Dedifferentiated amniotic fluid mesenchymal stem cell (primary cell): ENCODE data around the gene FGF4.

Experiments used
- DNase-seq: peaks from one replicate; pipeline ENCODE4 v3.0.0-alpha.2; 2016; ENCODE audit errors: extremely low spot score

FGF4 gene

GRCh38 chr11:69807106-69807815, 32.1 kb upstream of the FGF4 start:
- no peak for DNase-seq

GRCh38 chr11:69804769-69805508, 29.8 kb upstream of the FGF4 start:
- DNase-seq, result no peak

- no peak for DNase-seq
Observed at GRCh38 chr11:69803604-69804218, 28.6 kb upstream of the FGF4 start.

- DNase-seq, result no peak
Observed at GRCh38 chr11:69803022-69803421, 27.9 kb upstream of the FGF4 start.

- no peak for DNase-seq
Observed at GRCh38 chr11:69802590-69802989, 27.4 kb upstream of the FGF4 start.

- no peak for DNase-seq
Observed at GRCh38 chr11:69801513-69802335, 26.6 kb upstream of the FGF4 start.

DNA sequence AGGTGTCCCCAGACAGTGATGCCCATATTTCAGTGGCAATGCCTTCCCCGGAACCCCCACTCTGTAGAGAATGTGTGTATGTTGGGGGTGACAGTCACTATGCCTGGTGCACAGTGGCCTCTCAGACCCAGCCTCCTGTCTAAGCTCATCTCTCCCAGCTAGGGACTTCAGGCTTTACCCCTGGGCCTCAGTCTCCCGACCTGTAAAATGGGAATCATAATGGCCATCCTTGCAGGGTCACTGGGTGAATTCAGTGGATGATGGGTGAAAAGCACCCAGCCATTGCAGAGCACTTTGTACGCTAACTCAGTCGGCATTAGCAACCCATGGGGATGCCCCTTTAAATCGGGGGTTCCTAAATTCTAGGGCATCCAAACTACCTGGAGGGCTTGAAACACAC, 25.1 kb upstream of the FGF4 start:
- DNase-seq, result no peak

DNA sequence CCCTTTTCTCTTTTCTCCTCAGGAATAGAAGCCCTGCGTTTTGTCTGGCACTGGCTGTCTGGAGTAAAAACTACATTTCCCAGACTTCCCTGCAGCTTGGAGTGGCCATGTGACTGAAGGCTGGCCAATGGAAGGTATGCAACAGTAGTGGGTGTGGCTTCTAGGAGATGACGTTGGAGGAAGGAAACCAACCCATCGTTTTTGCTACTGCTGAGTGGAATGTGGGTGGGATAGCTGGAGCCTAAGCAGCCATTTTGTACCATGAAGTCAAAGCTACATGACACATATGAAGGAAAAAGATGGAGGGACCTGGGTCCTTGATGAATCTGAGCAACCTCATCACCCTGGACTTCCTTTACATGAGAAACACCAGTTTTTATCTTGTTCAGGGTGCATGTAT, 24.4 kb upstream of the FGF4 start:
- DNase-seq, result no peak

- no peak for DNase-seq
Observed at GRCh38 chr11:69799097-69799496, 24.0 kb upstream of the FGF4 start.

DNA sequence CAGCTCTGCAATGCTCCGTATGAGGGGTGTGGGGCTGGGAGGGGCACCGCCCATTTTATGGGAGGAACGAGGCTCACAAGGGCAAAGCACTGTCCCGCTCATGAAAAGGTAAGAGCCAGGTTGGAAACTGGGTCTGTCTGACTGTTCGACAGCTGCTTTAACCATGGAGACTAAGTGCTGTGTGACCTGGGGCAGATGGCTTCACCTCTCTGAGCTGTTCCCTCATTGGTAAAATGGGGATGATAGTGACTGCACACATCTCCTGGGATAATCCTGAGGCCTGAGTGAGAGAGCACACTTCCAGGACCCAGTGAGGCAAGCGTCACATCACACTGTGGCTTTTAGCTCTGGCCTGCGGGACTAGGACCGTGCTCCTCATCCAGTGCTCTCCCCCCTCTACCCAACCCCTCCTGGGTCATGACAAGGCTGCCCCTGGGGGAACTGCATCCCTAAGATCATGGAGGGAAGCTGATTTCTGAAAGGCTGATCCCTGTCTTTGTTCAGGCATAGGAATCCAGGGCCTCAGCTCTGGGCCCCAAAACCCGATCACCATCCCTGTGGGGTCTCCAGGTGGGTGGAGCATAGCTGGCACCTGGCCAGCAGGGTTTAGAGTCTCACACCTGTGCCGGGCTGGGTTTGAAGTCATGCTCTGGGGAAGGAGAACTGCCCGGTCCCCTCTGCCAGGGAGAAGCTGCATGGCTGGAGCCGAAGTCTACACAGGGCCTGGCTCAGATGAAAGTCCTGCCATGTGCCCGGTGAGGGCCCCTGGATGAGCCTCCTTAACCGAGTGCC, 22.8 kb upstream of the FGF4 start:
- DNase-seq, result no peak

- no peak for DNase-seq
Observed at GRCh38 chr11:69797156-69797555, 22.0 kb upstream of the FGF4 start.

- DNase-seq, result no peak
Observed at GRCh38 chr11:69796063-69796462, 20.9 kb upstream of the FGF4 start.

GRCh38 chr11:69791276-69792180, 16.4 kb upstream of the FGF4 start:
- peak; percentile 53 for DNase-seq

DNA sequence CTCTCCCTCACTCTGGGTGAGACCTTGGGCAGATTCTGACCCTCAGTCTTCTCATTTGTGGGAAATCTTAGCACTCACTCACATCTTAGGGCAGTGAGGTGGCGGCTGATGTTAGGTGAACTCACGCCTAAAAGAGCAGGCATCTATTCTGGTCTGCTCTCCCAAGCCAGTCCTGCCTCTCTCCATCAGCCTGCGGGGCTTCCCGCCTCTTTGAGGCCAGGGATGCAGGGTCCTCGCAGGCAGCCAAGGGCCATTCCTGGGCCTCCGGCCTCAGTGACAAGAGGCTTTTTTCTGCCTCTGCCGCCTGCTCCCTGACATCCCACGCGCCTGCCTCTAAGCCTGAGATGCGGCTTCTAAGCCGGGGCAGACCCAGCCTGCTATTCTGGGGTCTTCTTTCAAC, 13.8 kb upstream of the FGF4 start:
- DNase-seq, result no peak

GRCh38 chr11:69787906-69788305, 12.8 kb upstream of the FGF4 start:
- no peak for DNase-seq

DNA sequence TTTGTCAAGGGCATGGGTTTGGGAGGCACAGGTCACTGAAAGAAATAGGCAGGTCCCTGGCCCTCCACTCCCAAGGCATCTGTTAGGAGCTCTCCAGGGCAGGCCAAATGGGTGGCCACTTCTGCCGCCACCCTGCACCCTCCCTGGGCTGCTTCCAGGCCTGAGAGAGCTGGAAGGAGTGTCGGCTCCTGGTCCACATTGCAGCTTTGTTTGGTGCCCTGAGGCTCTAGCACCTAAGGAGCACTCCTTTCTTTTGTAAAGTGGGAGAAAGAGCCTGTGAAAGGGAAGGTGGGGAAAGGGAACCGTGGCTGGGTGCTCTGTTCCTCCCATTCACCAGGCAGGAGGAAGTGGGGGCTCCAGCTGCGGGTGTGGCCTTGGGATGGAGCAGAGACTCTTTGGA, 12.3 kb upstream of the FGF4 start:
- DNase-seq, result no peak

GRCh38 chr11:69781241-69781640, 6.1 kb upstream of the FGF4 start:
- DNase-seq, result no peak

DNA sequence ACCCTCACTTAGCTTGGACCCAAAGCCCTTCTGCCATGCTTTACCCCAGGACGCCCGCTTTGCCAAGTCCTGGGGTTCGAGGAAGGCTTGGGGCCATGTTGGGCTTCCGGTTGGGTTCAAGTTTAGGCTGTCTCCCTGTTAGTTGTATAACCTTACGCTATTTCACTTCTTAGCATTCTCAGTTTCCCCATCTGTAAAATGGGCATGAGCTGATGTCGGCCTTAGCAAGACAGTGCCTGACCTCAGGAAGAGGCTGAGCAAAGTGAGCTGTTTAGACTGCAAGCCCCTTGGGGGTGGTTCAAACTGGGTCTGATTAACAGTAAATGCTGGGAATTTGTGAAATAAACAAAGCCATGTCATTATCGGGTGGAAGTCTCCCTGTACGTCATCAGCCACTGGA, 3.2 kb upstream of the FGF4 start:
- DNase-seq, result no peak

- DNase-seq, result no peak
Observed at GRCh38 chr11:69774354-69775162, 583 bp downstream of the FGF4 start.
